Sigmoid colon (tissue), 7 donors: ENCODE measurements around the gene TTC39B. TPM values are rescaled to one million over a fixed set of nuclear protein-coding genes. Genes with fewer than 3 reads are reported as not detected.
A peak's percentile ranks its signal among the peaks of the same experiment; 100 is the strongest.

Source experiments
- DNase-seq: peaks from one replicate; pipeline ENCODE4 v3.0.0-alpha.2; 2019
- H3K27ac ChIP-seq, 4 donors: fragments of 200-600 bp; sonication (generic); one replicate each; pipeline ENCODE4 v1.5.1; 2016 to 2019; ENCODE audit warnings: mild to moderate bottlenecking in 1 of 4
- H3K27me3 ChIP-seq, 3 donors: fragments of 200-600 bp; sonication (generic); one replicate each; pipeline ENCODE4 v1.5.1; 2019; ENCODE audit warnings: mild to moderate bottlenecking in 1 of 3
- H3K36me3 ChIP-seq, 4 donors: fragments of 200-600 bp; sonication (generic); one replicate each; pipeline ENCODE4 v1.5.1; 2016 to 2019
- H3K4me1 ChIP-seq, 4 donors: fragments of 200-600 bp; sonication (generic); one replicate each; pipeline ENCODE4 v1.5.1; 2017 to 2019
- H3K4me3 ChIP-seq, 4 donors: fragments of 200-600 bp; sonication (generic); one replicate each; pipeline ENCODE4 v1.5.1; 2017 to 2019; ENCODE audit warnings: mild to moderate bottlenecking in 2 of 4, moderate library complexity in 1 of 4
- H3K9me3 ChIP-seq, 4 donors: fragments of 200-600 bp in 3 of 4; sonication (generic) in 3 of 4; one replicate each; pipeline versions ENCODE4 v1.5.1 to v1.6.1; 2013 to 2019
- EP300 ChIP-seq, 4 donors: sonication (generic); formaldehyde crosslinking; IDR thresholded peaks; one replicate each; pipeline ENCODE4 v1.6.1; 2017; ENCODE audit warnings: antibody characterized with exemption in 4 of 4
- POLR2A ChIP-seq, 2 donors: fragments of 450-650 bp; IDR thresholded peaks; one replicate each; pipeline ENCODE4 v1.6.1; 2016; ENCODE audit warnings: antibody characterized with exemption in 2 of 2, mild to moderate bottlenecking in 2 of 2, moderate library complexity in 2 of 2
- POLR2AphosphoS5 ChIP-seq, 4 donors: sonication (generic); formaldehyde crosslinking; IDR thresholded peaks; one replicate each; pipeline ENCODE4 v1.6.1; 2017; ENCODE audit warnings: antibody characterized with exemption in 4 of 4
- WGBS, 2 donors: extraction: QIAGEN DNeasy Blood & Tissue Kit; methylation state at CpG; one replicate each; pipeline ENCODE4 v1.1.7; 2013; 5-methylcytosine and 5-hydroxymethylcytosine counted together
- intact Hi-C: fragments of 100-400 bp; cut with DNase I; formaldehyde crosslinking; loops from one replicate; pipeline ENCODE4 v1.15.1; 2023
- polyA plus RNA-seq, 3 donors: library from polyadenylated mRNA; stranded (reverse); fragments of 200-250 nt; gene quantifications; one replicate each; pipeline ENCODE4 v1.2.3, GENCODE V29; 2013
- total RNA-seq, 4 donors: library from RNA; depleted of rRNA; stranded (reverse); fragments of >200 nt; gene quantifications; one replicate each; pipeline ENCODE4 v1.1.0, GENCODE V29; 2016
- TF ChIP-seq, protein P1 (sequence below), 4 experiments: fragments of 450-650 bp in 3 of 4; fragments of 200-600 bp in 1 of 4; IDR thresholded peaks; one replicate each; pipeline ENCODE4 v1.5.1; 2016 to 2019; ENCODE audit warnings: antibody characterized with exemption in 4 of 4, mild to moderate bottlenecking in 3 of 4, moderate library complexity in 2 of 4
- donor health status: healthy with polysubstance abuse.
- donor health status: Bipolar disorder and iron deficiency.
- donor health status: healthy.

Gene TTC39B
- total and polyA plus RNA-seq, 7 donors: 4.2 to 15.8 (median 9.1) TPM

DNA sequence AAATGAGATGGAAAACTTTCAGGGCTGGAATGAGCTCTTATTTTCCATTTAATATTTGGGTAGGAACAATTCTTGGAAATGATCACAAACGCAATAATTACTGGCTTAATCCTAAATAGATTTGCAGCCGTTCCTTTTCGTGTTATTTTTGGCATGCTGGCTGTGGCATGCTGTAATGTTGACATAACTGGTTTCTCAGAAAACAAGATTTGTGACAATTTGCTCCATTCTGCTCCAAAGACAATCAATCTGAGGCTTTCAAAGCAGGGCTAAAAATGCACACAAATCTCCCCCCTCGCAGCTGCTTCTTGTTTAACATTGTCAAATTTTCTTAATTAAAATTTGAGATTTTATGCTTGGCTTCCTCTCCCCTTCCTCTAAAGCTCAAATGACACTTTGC, 151.2 kb downstream of the TTC39B start:
- Histone ChIP-seq H3K36me3 (no peaks in the 10 kb centered on the region), H3K4me3 (no peak overlapping the region), H3K27me3 (no peaks in the 10 kb centered on the region), H3K4me1 (peaks cover 0 to 22% (median 3%) of the 10 kb centered on the region in 4 donors), H3K27ac (peak overlapping the region in 3 of 4 donors; percentile 56 to 73 (median 57)), H3K9me3 (no peaks in the 10 kb centered on the region)
- intact Hi-C loops: no loop called here
- 37% methylated on average over 4 of the region's 4 CpGs for WGBS, 2 donors
- no peak for DNase-seq
- TF ChIP-seq EP300 (IDR thresholded peaks at IDR 0.05): peak in 1 of 4 donors; percentile 44
- TF ChIP-seq, protein P1, sequence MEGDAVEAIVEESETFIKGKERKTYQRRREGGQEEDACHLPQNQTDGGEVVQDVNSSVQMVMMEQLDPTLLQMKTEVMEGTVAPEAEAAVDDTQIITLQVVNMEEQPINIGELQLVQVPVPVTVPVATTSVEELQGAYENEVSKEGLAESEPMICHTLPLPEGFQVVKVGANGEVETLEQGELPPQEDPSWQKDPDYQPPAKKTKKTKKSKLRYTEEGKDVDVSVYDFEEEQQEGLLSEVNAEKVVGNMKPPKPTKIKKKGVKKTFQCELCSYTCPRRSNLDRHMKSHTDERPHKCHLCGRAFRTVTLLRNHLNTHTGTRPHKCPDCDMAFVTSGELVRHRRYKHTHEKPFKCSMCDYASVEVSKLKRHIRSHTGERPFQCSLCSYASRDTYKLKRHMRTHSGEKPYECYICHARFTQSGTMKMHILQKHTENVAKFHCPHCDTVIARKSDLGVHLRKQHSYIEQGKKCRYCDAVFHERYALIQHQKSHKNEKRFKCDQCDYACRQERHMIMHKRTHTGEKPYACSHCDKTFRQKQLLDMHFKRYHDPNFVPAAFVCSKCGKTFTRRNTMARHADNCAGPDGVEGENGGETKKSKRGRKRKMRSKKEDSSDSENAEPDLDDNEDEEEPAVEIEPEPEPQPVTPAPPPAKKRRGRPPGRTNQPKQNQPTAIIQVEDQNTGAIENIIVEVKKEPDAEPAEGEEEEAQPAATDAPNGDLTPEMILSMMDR (IDR thresholded peaks at IDR 0.05): no peak
- peak in 3 of 4 donors; percentile 22 to 55 (median 26) for TF ChIP-seq POLR2AphosphoS5 (IDR thresholded peaks at IDR 0.05)
- no peak for TF ChIP-seq POLR2A (IDR thresholded peaks at IDR 0.05)

DNA sequence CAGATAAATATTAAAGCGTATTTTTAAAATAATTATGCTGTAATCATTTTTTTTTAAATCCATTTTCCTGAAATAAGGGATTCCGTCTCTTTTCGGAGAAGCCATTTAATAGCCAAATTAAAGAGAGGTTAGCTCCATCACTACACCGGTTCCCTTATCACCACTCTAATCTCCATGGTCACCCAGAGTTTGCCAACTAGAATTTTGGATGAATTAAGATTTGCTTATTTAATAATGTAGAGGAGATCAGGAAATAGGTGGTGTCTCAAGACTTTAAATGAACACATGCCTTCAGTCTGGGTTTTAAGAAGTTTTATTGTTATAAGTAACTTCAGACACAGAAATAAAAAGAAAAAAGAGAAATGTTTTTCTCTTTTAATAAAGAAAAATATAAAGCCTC, 151.7 kb downstream of the TTC39B start:
- 58 to 60% methylated on average over 4 of the region's 4 CpGs for WGBS, 2 donors
- no peaks in the 10 kb centered on the region for H3K27me3 ChIP-seq
- H3K4me1 ChIP-seq: peaks cover 0 to 22% (median 3%) of the 10 kb centered on the region in 4 donors
- peak overlapping the region in 3 of 4 donors; percentile 56 to 73 (median 57) for H3K27ac ChIP-seq
- DNase-seq: no peak
- H3K36me3 ChIP-seq: no peaks in the 10 kb centered on the region
- no peak for TF ChIP-seq EP300 (IDR thresholded peaks at IDR 0.05)
- no peak for TF ChIP-seq POLR2AphosphoS5 (IDR thresholded peaks at IDR 0.05)
- no peak for TF ChIP-seq POLR2A (IDR thresholded peaks at IDR 0.05)
- TF ChIP-seq, protein P1 (IDR thresholded peaks at IDR 0.05): no peak
- no peak overlapping the region for H3K4me3 ChIP-seq
- intact Hi-C loops: no loop called here
- H3K9me3 ChIP-seq: no peaks in the 10 kb centered on the region

DNA sequence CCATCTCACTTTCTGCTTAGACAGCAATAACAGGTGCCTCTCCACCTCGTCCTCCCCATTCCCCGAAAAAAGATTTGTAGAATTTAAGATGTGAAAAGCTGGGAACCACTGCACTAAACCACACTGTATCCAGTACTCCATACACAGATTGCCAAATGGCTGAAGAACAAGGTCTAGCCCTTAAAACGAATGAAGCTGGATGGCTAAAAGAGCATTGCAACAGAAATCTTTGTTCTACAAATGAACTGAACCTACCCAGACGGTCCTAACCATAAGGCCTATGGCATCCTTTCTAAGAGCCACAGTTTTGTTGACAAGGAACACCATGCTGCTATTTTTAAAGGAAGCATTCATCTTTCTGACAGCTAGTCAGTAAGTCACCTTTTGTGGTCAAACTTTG, 152.3 kb downstream of the TTC39B start:
- Histone ChIP-seq H3K4me1 (peaks cover 0 to 22% (median 3%) of the 10 kb centered on the region in 4 donors), H3K9me3 (no peaks in the 10 kb centered on the region), H3K27ac (peak overlapping the region in 3 of 4 donors; percentile 56 to 73 (median 57)), H3K36me3 (no peaks in the 10 kb centered on the region), H3K4me3 (no peak overlapping the region), H3K27me3 (no peaks in the 10 kb centered on the region)
- intact Hi-C loops: no loop called here
- 77 to 84% methylated on average over 4 of the region's 4 CpGs for WGBS, 2 donors
- DNase-seq: no peak
- TF ChIP-seq POLR2AphosphoS5 (IDR thresholded peaks at IDR 0.05): no peak
- no peak for TF ChIP-seq POLR2A (IDR thresholded peaks at IDR 0.05)
- TF ChIP-seq, protein P1 (IDR thresholded peaks at IDR 0.05): no peak
- TF ChIP-seq EP300 (IDR thresholded peaks at IDR 0.05): no peak

DNA sequence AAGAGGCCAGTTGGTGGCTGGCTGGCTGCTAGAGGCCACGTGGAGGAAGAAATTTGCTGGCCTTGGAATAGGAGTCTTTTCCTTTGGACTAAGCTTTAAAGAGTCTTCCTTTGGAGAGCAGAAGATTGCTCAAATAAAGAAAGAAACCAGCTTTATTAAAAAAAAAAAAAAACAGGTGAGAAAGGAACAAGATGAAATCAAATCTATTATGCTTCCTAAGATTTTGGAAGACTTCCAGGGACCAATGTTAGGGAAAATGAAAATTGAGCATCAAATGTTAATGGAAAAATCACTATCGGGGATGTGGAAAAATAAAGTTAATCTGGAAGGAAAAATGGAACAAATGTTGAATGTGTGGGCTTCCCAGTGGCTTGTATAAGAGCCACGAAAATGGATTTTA, 153.1 kb downstream of the TTC39B start:
- no peaks in the 10 kb centered on the region for H3K36me3 ChIP-seq
- DNase-seq: no peak
- H3K9me3 ChIP-seq: no peaks in the 10 kb centered on the region
- no peak for TF ChIP-seq POLR2A (IDR thresholded peaks at IDR 0.05)
- TF ChIP-seq, protein P1 (IDR thresholded peaks at IDR 0.05): no peak
- no peak for TF ChIP-seq EP300 (IDR thresholded peaks at IDR 0.05)
- no peak for TF ChIP-seq POLR2AphosphoS5 (IDR thresholded peaks at IDR 0.05)
- peak overlapping the region in 3 of 4 donors; percentile 6 to 57 (median 56) for H3K27ac ChIP-seq
- H3K4me3 ChIP-seq: no peak overlapping the region
- H3K27me3 ChIP-seq: no peaks in the 10 kb centered on the region
- peaks cover 0 to 22% (median 3%) of the 10 kb centered on the region in 4 donors for H3K4me1 ChIP-seq
- 78 to 81% methylated on average over 3 of the region's 3 CpGs for WGBS, 2 donors
- intact Hi-C loops: no loop called here

DNA sequence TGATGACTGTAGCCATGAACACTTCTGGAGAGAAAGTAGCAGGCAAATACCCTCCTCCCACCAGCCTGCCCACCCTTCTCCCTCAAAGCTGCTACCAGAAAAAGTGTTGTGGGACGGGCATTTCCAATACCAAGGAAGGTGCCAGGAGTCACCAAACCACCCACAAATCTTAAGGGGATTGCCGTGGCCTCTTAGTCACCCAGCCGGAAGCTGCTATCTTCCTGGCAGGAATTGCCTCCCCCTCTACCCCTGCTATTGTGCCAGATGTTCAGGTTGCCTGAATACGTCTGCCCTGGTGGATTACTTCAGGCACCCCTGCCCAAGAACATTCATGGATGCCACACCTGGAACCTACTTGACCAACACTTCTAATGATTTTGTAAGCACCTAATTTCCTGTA, 156.1 kb downstream of the TTC39B start:
- Histone ChIP-seq H3K4me3 (no peak overlapping the region), H3K27ac (no peak overlapping the region), H3K27me3 (no peaks in the 10 kb centered on the region), H3K9me3 (no peaks in the 10 kb centered on the region), H3K4me1 (peaks cover 0 to 17% (median 1%) of the 10 kb centered on the region in 4 donors), H3K36me3 (no peaks in the 10 kb centered on the region)
- no peak for DNase-seq
- intact Hi-C loops: no loop called here
- 90 to 91% methylated on average over 4 of the region's 4 CpGs for WGBS, 2 donors
- TF ChIP-seq POLR2AphosphoS5 (IDR thresholded peaks at IDR 0.05) (no peak), POLR2A (IDR thresholded peaks at IDR 0.05) (no peak), EP300 (IDR thresholded peaks at IDR 0.05) (no peak)
- TF ChIP-seq, protein P1 (IDR thresholded peaks at IDR 0.05): no peak
